Motor neuron (in vitro differentiated cells): ENCODE data around the gene S100A2. TPM values are rescaled to one million over a fixed set of nuclear protein-coding genes. Genes with fewer than 3 reads are reported as not detected.
A peak's percentile ranks its signal among the peaks of the same experiment; 100 is the strongest.

ENCODE experiments used
- ATAC-seq, 8 experiments: fragments of 200-7000 bp; cut with Tn5 transposase; replicated peaks in 6 of 8; 2 replicates each; pipeline ENCODE4 v1.8.0; 2021; ENCODE audit warnings: mild to moderate bottlenecking in 8 of 8, moderate library complexity in 8 of 8
- H3K27ac ChIP-seq, 2 donors: fragments of 250-450 bp; sonication (Bioruptor Pico); 2 replicates each; pipeline ENCODE4 v1.9.0; 2021; ENCODE audit warnings: antibody characterized with exemption in 2 of 2, mild to moderate bottlenecking in 2 of 2, moderate library complexity in 1 of 2
- H3K4me1 ChIP-seq, 2 donors: fragments of 250-450 bp; sonication (Bioruptor Pico); replicated peaks in 1 of 2; 2 replicates each; pipeline ENCODE4 v1.6.1; 2021; ENCODE audit warnings: antibody characterized with exemption in 2 of 2, mild to moderate bottlenecking in 2 of 2, moderate library complexity in 1 of 2
- H3K4me3 ChIP-seq, 5 donors: fragments of 250-450 bp; sonication (Bioruptor Pico); 2 replicates each; pipeline ENCODE4 v1.9.0; 2021; ENCODE audit warnings: antibody characterized with exemption in 5 of 5, mild to moderate bottlenecking in 5 of 5, moderate library complexity in 4 of 5
- WGBS, 10 experiments: fragments of 450-650 bp; shearing (Covaris generic); methylation state at CpG; one replicate each; pipeline ENCODE4 v1.0.0; 2022; 5-methylcytosine and 5-hydroxymethylcytosine counted together
- in situ Hi-C, 9 experiments: fragments of 400-800 bp; cut with MboI; loops; one replicate each; pipeline ENCODE4 v1.15.0; 2021; ENCODE audit warnings: low sequenced_read_pairs in 9 of 9, low pct_unique_long_range_greater_than_20kb in 2 of 9; ENCODE audit not compliant: unreplicated experiment in 9 of 9
- total RNA-seq, 8 experiments: library from RNA; unstranded; fragments of 300-600 nt; gene quantifications; 2 replicates each; pipeline versions ENCODE4 v1.2.3 to v1.2.4, GENCODE V29; 2022

Gene S100A2
- total RNA-seq, 8 experiments from 2014 or later = 0.23 to 4.5 (median 1.5) TPM; not detected in 2

DNA sequence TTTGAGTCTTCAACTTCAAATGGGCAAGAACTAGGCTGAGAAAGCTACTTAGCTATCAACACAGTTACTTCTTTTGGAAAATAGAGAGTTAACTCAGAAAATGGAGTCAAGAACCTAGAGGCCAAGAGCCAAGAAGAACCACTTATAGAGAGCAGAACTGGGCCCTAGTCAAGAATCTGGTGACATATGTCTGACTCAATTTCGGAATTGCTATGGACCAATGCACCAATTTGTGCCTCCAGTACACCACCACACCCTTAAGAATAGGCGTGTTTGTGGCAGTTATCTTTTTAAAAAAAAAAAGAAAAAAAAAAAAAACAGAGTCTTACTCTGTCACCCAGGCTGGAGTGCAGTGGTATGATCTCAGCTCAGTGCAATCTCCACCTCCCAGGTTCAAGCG, 7.8 kb downstream of the S100A2 start:
- in situ Hi-C loops = no loop called here
- ATAC-seq = no peak
- Histone ChIP-seq H3K4me3 (no peak overlapping the region), H3K27ac (no peak overlapping the region), H3K4me1 (no peaks in the 10 kb centered on the region)
- 51 to 100% (median 92%) methylated on average over 1 to 3 of the region's 3 CpGs; no CpG with 5 or more reads in 3 of the 10 experiments for WGBS, 10 experiments

GRCh38 chr1:153556348-153556747, 9.3 kb downstream of the S100A2 start:
- in situ Hi-C loops = no loop called here
- H3K27ac ChIP-seq = no peak overlapping the region
- WGBS, 10 experiments = 80 to 100% (median 83%) methylated on average over 1 of the region's 1 CpG; no CpG with 5 or more reads in 7 of the 10 experiments
- H3K4me1 ChIP-seq = no peaks in the 10 kb centered on the region
- no peak overlapping the region for H3K4me3 ChIP-seq
- no peak for ATAC-seq

DNA sequence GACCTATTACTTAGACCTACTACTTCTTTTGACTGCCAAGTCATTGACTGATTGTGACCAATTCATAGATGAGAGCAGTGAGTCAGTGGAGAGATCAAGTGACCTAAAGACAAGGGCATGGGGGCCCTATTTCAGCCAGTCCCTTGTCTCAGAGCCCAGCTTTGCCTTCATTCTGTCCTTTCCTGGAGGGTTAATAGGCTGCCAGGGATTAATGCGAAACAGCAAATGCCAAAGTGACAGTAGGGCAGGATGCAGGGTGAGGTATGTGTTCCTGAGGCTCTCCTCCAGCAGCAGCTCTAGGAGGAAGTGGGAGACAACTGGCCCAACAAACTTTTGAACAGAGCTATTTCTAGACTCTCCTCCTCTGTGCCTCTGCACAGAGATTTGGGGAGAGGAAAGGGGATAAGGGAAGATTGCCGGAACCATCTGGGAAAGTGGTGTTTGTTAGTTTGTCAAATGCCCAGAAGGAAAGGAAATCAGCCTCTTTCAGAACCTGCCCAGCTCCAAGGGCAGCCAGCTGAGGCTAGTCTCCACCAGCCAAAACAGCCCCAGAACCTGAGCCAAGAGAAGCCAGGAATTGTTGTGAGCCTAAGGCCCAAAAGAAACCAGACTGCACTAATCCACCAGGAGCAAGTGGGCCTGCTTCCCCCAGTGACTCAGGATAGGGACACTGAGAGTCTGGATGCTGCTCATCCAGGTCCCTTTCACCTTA, 11.7 kb downstream of the S100A2 start:
- H3K4me3 ChIP-seq = no peak overlapping the region
- in situ Hi-C loops = no loop called here
- no peak for ATAC-seq
- 23 to 100% (median 90%) methylated on average over 1 to 2 of the region's 2 CpGs; no CpG with 5 or more reads in 5 of the 10 experiments for WGBS, 10 experiments
- no peak overlapping the region for H3K27ac ChIP-seq
- no peaks in the 10 kb centered on the region for H3K4me1 ChIP-seq

DNA sequence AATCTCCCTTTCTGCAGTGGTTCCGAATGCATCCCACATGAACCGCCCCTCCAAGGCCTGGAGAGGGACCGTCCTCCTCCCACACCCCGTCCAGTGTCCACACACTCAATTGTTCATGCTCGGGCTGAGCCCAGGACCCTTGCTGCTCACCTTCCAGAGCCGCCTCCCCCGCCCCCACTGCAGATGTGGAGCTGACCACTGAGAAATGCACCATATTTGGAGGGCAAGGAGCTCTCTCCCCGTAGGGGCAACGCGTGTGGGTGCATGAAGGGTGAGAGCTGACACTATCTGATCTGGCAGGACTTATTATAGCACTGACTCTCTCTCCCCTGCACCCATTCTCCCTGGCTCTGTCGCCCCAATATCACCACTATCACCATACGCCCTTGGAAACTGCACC, 12.5 kb downstream of the S100A2 start:
- in situ Hi-C loops = no loop called here
- ATAC-seq = no peak
- Histone ChIP-seq H3K27ac (no peak overlapping the region), H3K4me1 (no peaks in the 10 kb centered on the region), H3K4me3 (no peak overlapping the region)
- 80 to 93% (median 86%) methylated on average over 1 to 10 of the region's 12 CpGs; no CpG with 5 or more reads in 7 of the 10 experiments for WGBS, 10 experiments

- H3K27ac ChIP-seq = no peak overlapping the region
- peaks cover under 1 to 2% of the 10 kb centered on the region in 2 donors for H3K4me1 ChIP-seq
- in situ Hi-C loops = no loop called here
- 77 to 100% (median 88%) methylated on average over 1 to 6 of the region's 8 CpGs; no CpG with 5 or more reads in 2 of the 10 experiments for WGBS, 10 experiments
- H3K4me3 ChIP-seq = no peak overlapping the region
- ATAC-seq = peak in 1 of 8 experiments; percentile 39
Observed at GRCh38 chr1:153552335-153552734, 13.3 kb downstream of the S100A2 start.

- Histone ChIP-seq H3K27ac (no peak overlapping the region), H3K4me3 (no peak overlapping the region), H3K4me1 (peaks cover 4 to 7% of the 10 kb centered on the region in 2 donors)
- in situ Hi-C loops = no loop called here
- ATAC-seq = no peak
- 80 to 93% (median 83%) methylated on average over 3 to 9 of the region's 10 CpGs; no CpG with 5 or more reads in 4 of the 10 experiments for WGBS, 10 experiments
Observed at GRCh38 chr1:153550827-153551500, 14.7 kb downstream of the S100A2 start.

GRCh38 chr1:153550398-153550758, 15.3 kb downstream of the S100A2 start:
- no peak for ATAC-seq
- WGBS, 10 experiments = 70 to 100% (median 87%) methylated on average over 1 to 4 of the region's 4 CpGs; no CpG with 5 or more reads in 3 of the 10 experiments
- H3K4me1 ChIP-seq = peaks cover 8 to 13% of the 10 kb centered on the region in 2 donors
- no peak overlapping the region for H3K4me3 ChIP-seq
- no peak overlapping the region for H3K27ac ChIP-seq
- in situ Hi-C loops = no loop called here

- no peak for ATAC-seq
- Histone ChIP-seq H3K4me3 (no peak overlapping the region), H3K27ac (no peak overlapping the region), H3K4me1 (peaks cover 13 to 17% of the 10 kb centered on the region in 2 donors)
- WGBS, 10 experiments = 38 to 93% (median 79%) methylated on average over 2 to 5 of the region's 6 CpGs; no CpG with 5 or more reads in 6 of the 10 experiments
- in situ Hi-C loops = no loop called here
Observed at GRCh38 chr1:153549741-153550397, 15.8 kb downstream of the S100A2 start.

DNA sequence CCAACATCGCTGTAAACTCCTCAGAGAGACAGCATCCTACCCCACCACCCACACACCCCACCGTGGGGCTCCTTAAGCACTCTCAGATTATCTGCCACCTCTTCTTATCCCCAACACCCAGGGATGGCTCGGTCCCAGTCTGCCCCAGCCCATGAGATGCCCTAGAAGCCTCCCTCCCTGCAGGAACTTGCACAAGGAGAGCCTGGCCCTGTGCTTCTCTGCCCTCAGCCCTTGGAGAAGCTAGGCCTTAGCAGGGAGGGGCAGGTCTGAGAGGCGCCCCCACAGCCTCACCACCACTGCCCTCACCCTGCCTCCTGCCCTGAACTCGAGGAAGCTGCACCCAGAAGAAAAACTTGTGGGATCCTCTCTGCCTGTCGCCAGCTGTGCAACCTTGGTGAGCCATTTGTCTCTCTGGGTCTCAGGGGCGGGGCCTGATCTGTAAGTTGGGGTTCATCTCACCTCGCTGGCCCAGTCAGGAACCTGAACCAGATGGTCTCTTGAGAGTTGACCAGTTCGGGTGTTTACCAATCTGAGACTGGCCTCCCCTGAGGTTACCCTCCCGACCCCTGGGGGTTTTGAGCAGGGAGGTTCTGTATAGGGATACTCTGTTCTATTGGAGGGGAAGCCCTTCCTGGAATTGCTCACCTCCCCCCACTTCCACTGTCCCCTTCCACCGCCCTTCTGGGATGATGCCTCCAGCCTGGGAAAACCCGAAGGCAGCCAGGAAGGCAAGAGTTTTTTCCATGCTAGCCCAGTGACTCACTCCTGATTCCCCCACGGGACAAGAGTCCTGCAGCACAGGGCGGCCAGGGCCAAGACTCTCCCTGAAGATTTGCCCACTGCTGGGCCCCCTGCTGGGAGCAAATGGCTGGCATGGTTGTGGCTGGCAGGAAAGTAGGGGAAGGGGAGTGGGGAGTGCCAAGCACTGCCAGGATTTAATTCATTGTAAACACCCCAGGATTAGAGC, 16.6 kb downstream of the S100A2 start, which contains the start of gene S100A3:
S100A3 (minus strand) TSS at position 537 of the 967 bp plus-strand sequence. CDS start 773 bp downstream, outside the sequence.
- peak; percentile 3 to 42 (median 32) for ATAC-seq
- H3K4me1 ChIP-seq = peaks cover 19 to 25% of the 10 kb centered on the region in 2 donors
- in situ Hi-C loops = no loop called here
- no peak within 1 kb of the TSS for H3K27ac ChIP-seq
- 0 to 82% (median 31%) methylated on average over 1 to 10 of the region's 14 CpGs; no CpG with 5 or more reads in 4 of the 10 experiments for WGBS, 10 experiments
- H3K4me3 ChIP-seq = no peak within 1 kb of the TSS

GRCh38 chr1:153547560-153548551, 17.8 kb downstream of the S100A2 start:
- H3K4me1 ChIP-seq = peaks cover 19 to 25% of the 10 kb centered on the region in 2 donors
- no peak overlapping the region for H3K4me3 ChIP-seq
- peak in 1 of 8 experiments; percentile 1 for ATAC-seq
- in situ Hi-C loops = no loop called here
- H3K27ac ChIP-seq = no peak overlapping the region
- WGBS, 10 experiments = 60 to 87% (median 78%) methylated on average over 1 to 11 of the region's 19 CpGs; no CpG with 5 or more reads in 6 of the 10 experiments

DNA sequence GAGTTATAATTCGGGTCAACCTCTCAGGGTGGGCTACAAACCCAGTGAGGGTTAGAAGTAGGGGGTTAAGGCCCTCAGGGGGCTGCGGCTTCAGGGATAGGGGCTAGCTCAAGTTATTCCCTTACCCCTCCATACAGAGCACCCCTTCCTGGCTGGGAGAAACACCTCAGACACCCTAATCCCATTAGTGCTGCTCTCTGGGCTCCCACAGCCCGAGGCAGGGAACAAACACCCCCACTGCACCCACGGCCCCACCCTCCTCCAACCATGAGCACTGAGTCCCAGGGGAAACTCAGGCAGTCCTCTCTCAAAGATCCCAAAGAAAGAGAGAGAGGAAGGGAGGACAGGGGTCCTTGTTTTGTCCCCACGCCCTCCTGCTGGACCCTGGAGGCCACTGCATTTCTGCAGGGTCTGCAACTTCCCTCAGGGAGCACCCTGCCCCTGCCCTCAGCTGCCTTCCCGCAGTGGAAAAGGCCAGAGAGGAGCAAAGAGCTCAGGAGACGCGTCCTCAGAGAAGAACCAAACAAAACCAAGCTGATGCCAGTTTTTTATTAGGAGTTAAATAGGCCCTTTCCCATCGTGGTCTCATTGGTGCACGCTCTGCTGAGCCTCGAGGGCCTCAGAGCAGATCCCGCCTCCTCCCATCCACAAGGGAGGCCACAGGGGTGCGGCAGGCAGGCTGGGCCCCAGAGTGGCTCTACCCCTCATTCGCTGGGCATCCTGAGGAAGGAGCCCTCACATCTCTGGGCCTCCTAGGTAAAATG, 18.7 kb downstream of the S100A2 start:
- WGBS, 10 experiments = 0 to 90% (median 70%) methylated on average over 1 to 11 of the region's 14 CpGs; no CpG with 5 or more reads in 5 of the 10 experiments
- in situ Hi-C loops = no loop called here
- H3K4me3 ChIP-seq = no peak overlapping the region
- no peak overlapping the region for H3K27ac ChIP-seq
- ATAC-seq = peak in 1 of 8 experiments; percentile 13
- peaks cover 19 to 25% of the 10 kb centered on the region in 2 donors for H3K4me1 ChIP-seq
